Activated CD4-positive, alpha-beta T cell treated with anti-CD3 and anti-CD28 coated beads for 48 hours (primary cell): ENCODE data around the gene TTYH2.
A peak's percentile ranks its signal among the peaks of the same experiment; 100 is the strongest.
"Not testable (repeated sequence)": the region's sequence is repeated elsewhere in the genome, so short reads cannot be mapped to it uniquely, and the experiment has no call there.

Experiments used
- DNase-seq: peaks from one replicate; pipeline ENCODE4 v3.0.0-alpha.2; 2020

Gene TTYH2

DNA sequence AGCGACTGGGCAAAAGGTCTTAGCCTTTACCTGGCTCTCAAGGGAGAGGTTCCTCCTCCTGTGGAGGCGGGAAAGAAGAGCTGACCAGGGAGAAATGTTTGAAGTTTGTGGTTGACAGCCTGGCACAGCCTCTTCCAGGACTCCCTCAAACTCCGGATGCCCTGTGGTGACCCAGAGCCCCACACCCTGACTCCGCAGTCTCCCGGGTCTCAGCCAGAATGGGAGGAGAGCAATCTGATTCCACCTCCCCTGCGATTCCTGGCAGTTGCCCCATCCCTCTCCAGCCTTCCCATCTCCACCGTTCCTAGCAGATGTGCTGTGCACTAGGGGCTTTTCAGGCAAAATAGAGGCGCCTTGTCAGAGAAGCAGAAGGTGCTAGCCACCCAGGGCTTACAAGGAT lies 55.2 kb downstream of the TTYH2 start:
- no peak for DNase-seq

DNA sequence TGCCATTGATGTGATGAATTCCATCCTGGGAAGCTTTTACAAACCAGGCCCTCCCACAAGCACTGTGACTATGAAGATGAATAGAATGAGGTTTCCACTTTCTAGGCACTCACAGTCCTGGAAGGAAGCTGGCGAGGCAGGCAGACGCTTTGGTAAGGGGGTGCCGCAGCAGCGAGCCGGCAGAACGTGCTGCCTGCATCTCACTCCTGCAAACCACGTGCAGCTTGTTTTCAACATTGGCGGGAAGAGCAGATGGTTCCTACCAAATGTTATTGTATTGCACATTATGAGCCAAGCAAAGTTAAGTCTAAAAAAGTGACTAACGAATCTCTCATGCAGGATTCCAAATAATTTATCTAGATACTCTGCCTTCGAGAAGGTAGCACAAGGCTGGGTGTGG lies 57.0 kb downstream of the TTYH2 start:
- no peak for DNase-seq

DNA sequence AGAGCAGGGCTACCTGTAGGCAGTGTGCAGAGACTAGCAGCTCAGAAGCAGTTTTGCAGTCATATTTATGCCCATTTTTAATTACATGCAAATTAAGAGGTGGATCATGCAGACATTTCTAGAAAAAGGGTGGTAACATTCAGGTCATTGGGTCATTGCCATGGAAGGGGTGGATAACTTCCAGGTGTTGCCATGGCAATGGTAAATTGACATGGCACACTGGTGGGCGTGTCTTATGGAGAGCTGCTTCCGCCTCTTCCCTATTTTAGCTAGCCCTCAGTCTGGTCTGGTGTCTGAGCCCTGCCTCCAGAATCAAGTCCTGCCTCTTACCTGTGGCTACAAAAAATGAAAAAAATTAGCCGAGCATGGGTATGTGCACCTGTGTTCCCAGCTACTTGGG lies 57.9 kb downstream of the TTYH2 start:
- no peak for DNase-seq

DNA sequence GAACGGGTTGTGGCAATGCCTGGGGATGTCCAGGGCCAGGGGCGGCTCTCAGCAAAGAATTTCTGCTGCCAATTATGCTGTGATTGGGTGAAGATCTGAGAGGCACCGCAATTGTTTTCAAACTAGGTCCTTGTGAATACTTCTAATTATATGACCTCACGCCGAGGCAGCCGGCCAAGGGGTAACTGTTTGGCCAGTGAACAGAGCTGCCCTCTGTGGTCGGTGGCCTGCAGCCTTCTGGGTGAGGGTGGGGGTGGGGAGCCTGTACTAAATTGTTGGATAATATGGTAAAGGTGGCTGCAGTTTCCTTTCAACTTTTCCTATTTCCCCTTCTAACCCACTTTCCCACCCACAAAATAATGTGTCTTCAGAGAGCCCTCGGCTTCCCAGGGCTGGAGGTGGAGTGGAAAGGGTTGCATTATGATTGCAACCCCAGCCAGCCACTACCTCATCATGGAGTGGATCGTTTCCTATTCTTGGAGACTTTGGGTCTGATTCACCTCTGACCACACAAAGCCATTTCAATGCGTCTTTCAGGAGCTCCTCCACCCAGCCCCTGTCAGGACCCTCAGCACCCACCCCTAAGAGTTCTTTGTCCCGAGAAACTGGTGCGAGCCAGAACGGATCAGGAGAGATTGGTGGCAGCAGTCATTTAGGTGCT lies 58.7 kb downstream of the TTYH2 start:
- no peak for DNase-seq

DNA sequence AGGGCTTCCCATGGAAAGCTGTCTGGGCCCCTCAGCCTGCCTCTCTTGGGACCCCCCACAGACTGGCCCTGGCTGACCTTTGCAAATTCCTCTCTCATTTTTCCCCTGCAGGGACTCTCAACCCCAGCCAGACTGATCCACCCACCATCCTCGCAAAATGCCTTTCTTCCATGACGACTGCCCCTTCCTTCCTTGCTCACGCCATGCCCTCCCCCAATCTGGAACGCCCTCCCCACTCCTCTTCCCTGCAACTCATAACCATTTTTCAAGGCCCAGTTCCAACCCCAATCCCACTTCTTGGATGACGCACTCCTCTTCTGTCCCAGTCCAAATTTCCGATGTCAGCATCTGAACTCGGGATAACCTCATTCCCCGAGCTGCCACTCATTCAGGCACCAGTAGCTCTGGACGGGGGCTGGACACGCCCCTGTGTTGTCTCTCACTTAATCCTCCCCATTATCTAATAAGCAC lies 59.4 kb downstream of the TTYH2 start:
- no peak for DNase-seq

DNA sequence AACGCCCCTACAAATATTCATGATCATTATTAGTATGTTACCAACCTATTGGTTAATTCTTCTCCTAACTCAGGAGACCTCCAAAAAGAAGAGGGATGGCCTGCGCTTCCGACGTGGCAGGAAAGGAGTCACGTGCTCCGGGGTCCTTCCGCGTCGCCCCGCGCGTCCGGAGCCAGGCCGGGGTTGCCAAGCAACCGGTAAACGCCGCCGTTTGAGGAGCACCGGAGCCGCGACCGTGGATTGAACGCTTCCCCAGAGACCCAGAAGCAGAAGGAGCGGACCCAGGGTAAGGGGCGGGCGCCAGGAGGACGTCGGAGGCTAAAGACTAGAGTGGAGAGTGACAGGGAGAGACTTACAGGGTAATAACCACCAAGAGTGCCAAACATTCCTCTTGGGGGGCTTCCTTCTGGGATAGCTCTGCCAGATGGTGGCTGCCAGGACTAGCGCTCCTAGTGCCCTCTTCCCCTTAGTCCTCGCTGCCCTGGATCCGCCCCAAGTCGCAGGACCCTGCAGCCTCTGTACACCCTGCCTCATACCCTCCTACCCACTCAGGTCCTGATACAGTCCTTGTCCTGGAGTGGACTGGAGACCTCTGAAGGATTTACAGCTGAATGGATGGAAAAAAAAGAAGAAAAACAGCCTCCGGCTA lies 60.8 kb downstream of the TTYH2 start, which contains the start of gene DNAI2:
TSS of gene DNAI2 (plus strand) at position 175 of the 649 bp plus-strand sequence. CDS start 7,584 bp downstream, outside the sequence.
- DNase-seq, result no peak

DNA sequence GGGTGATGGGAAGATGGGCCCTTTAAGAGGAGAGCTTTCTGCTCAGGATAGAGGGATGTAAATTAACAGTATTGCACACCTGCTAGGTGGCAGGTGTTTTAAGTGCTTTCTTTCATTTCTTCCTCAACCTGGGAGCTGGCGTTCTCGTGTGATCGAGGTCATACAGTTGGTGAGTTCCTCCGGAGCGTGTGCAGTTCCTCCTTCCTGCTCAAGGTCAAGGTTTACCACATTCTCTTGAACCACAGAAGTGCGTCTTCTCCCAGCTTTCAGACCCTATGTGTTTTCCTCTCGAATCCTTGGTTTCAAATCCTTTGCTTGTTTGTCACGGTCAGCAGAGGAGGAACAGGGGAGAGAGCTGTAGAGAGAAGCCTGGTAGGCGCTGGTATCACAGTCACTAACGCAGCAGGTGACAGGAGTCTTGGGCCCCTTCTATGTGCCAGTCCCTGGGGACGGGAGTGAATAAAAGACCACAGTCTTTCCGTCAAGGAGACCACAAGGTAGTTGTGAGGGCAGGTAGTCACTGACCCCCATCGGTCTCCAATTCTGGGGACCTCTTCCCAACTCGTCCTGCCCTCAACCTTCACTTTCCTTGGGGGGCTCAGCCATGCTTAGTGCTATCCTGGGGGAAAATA lies 61.5 kb downstream of the TTYH2 start:
- DNase-seq, result no peak

DNA sequence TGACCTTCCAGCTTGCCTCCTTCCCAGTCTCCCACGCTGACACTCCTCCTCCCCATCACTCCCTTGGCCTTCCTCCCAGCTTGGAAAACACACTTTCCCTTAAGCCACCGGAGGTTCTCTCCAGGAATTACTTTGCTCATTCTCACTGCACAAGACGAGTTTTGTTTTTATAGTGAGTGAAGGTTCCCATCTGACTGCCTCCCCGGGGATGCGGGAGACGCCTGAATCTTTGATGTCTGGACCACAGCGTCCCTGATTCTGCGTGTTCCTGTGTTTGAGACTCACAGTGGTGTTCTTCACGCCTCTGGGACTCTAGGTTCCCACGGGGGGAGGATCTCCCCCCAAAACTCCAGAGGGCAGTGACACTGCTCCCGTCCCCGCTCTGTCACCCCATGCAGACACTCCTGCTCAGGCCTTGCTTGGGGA lies 62.7 kb downstream of the TTYH2 start:
- no peak for DNase-seq

DNA sequence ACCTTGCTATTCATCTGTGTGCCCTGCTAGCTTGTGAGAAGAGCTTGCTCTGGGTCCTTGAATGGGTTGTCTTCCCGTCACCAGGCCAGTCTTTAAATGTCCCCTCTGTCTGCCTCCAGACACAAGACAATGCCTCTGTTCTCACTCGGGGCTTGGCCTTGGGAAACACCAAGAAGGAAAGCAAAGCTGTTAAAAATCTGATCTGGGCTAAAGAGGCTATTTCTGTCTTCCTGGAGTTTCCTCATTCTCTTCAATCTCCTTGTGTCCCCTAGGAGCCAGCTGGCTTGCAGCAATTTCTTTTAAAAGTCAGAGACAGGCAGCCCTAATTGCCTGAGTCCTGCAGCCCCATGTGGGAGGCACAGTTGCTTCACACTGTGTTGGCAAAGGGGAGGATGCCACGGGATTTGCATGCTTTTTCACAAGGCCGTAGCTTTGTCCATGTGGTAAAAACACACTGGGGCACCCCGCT lies 63.2 kb downstream of the TTYH2 start:
- no peak for DNase-seq

DNA sequence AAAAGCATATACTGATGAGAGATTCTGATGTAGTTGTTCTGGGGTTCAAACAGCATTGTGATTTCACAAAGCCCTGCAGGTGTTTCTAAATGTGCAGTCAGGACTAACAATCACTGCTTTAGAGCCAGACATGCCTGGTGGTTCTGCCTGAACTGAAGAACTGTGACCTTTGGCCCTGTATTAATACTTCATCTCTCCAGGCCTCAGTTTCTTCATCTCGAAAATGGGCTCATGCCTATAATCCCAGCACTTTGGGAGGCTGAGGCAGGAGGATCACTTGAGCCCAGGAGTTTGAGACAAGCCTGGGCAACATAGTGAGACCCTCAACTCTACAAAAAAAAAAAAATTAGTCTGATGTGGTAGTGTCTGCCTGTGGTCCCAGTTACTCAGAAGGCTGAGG lies 64.6 kb downstream of the TTYH2 start:
- no peak for DNase-seq

DNA sequence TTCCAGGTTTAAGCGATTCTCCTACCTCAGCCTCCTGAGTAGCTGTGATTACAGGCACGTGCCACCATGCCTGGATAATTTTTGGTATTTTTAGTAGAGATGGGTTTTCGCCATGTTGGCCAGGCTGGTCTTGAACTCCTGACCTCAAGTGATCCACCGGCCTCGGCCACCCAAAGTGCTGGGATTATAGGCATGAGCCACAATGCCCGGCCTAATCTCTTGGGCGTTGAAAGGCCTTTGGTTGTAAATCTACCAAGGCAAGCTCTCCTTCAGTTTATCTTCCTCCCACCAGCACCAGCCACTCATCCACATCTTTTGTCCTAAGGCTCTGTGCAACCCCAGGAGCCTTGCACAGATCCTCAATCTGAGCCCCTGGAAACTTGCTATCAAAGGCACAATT lies 66.2 kb downstream of the TTYH2 start:
- DNase-seq, result not testable (repeated sequence)

DNA sequence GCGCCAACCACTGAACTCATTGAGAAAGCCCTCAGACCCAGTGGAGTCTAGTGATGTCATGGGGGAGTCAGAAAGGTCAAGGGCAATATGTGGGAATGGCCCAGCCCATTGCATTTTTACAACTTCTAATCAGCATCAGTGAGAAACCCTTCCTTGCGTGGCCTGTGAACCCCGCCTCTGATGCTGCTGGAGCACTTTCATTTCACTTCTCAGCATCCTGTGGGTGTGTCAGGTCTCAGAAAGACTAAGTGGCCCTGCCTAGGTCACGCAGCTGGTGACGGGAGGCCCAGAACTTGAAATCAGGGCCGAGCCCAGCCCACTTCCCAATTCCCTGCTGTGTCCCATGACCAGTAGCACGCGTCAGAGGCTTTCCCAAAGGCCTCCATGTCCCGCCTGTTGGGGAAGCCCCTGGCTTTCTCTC lies 66.7 kb downstream of the TTYH2 start:
- peak; percentile 70 for DNase-seq

DNA sequence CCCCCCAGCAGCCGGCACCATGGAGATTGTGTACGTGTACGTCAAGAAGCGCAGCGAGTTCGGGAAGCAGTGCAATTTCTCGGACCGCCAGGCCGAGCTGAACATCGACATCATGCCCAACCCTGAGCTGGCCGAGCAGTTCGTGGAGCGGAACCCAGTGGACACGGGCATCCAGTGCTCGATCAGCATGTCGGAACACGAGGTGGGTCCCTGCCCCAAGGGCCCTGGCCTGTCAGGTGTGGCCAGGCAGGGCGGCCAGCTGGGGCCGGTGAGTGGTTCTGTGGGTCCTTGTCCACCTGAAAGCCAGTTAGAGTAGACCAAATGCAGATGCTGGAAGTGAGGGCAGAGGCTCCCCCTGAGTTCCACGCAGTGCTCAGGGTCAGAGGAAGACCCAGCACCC lies 68.4 kb downstream of the TTYH2 start:
- no peak for DNase-seq

DNA sequence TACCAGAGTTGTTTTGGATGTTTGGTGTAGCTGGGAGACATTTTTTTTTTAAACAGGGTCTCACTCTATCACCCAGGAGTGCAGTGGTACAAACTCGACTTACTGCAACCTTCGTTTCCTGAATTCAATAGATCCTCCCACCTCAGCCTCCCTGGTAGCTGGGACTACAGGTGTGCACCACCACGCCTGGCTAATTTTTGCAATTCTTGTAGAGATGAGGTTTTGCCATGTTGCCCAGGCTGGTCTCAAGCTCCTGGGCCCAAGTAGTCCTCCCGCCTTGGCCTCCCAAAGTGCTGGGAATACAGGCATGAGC lies 68.9 kb downstream of the TTYH2 start:
- not testable (repeated sequence) for DNase-seq

DNA sequence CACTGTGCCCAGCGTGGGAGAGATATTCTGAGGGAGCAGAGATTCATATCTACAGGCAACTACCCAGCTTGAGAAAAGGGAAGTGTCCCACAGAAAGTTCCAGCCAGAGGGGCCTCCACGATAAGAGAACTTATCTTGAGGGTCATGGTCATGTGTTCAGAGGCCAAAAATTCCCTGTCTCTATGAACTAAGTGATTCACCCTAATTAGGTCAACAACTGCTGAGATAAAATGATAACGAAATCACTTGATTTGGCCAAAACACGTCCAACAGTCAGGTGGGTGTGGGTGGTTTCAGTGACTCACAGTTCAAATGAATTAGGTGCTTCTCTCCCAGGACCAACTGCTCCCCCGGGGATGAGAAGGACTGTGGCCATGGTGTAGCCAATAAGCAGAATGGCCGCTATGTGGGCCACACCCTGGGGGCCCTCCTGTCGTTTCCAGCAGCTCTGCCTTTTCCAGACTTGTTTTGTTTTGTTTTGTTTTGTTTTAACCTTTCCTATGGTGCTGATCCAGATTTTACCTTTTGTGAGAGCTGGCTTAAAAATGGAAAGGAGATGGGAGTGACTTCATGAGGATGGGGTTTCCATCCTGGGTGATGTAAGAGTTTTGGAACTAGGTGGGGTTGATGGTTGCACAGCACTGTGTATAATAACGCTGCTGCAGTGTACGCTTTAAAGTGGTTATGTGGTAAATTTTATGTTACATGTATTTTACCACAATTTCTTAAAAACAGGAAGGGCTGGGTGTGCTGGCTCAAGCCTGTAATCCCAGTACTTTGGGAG lies 69.4 kb downstream of the TTYH2 start:
- DNase-seq, result peak; percentile 78

DNA sequence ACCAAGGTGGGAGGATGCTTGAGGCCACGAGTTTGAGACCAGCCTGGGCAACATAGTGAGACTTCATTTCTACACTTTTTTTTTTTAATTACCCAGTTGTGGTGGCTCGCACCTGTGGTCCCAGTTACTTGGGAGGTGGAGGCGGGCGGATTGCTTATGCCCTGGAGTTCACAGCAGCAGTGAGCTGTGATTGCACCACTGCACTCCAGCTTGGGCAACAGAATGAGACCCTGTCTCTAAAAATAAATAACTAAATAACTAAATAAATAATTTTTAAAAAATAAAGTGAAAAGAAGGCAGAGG lies 70.0 kb downstream of the TTYH2 start:
- DNase-seq, result no peak

DNA sequence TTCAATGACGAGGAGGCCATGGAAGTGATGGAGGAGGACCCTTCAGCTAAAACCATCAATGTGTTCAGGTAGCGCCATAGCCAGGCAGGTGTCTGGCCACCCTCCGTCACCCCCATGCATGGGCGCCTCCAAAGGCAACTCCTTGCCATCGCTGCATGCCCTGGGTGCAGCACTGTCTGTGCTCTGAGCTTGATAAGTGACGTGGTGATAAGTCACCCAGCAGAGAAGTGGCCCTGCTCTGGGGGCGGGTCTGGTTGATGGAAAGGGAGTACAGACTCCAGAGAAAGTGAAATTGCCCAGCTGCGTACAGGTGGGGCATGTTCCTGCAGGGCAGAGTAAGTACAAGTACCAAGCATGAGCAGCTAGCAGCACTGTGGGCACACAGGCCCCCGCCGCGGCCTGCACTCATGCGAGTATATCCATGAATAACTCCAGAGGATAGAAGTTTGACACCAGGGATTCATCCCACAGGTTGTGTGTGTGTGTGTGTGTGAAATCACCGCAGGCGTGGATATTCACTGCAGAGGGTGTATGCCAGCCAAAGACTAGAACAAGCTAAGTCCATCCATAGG lies 73.7 kb downstream of the TTYH2 start:
- DNase-seq, result no peak

DNA sequence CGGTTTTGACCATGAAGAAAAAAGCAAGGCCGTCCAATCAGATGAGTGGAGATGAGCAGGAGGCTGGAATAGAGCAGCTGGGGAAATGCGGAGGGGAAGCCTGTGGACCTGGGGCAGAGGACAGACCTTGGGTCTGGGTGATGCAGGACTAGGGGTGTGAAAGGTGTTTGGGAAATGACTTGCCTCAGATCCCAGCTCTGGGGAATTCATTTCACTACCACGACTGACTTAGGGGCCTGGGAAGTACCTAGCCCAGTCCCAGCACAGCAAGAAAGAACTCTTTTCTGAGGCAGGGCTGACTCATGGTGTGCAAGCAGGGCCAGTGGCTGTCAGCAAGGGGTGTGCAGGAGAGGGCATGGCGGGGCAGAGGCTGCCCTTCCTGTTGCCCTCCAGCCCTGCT lies 75.4 kb downstream of the TTYH2 start:
- DNase-seq, result peak; percentile 59

DNA sequence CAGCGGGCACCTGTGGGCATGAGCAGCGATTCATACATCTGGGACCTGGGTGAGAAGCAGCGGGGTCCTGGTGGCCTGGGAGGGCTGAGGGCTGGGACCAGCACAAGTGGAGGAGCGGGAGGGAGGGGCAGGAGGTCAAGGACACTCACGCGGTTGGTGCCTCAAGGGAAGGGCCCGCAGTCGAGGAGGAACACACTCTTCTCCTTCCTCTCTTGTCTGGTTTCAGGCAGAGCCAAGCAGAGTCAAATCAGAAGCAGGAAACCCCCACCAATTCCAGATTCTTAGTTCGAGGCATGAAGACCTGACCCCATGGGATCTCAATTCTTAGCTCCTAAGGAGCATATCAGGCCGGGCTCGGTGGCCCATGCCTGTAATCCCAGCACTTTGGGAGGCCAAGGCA lies 76.3 kb downstream of the TTYH2 start:
- DNase-seq, result no peak

DNA sequence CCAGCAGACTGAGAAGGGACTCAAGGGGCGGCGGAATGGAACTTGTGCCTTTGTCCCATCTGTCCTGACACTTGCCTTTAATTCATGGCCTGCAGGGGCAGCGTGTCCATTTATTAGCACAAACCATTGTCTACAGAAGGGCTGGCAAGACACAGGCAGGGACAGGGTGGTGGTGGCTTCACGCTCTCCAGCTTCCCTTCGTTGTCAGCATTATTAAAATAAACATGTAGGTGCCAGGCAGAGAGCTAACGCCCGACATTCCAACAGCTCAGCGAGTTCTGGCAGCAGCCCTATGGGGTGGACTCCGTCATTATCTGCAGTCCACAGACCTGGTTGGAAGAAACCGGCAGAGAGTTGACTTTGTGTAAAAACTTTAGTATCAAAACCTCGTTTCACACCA lies 77.0 kb downstream of the TTYH2 start:
- no peak for DNase-seq

DNA sequence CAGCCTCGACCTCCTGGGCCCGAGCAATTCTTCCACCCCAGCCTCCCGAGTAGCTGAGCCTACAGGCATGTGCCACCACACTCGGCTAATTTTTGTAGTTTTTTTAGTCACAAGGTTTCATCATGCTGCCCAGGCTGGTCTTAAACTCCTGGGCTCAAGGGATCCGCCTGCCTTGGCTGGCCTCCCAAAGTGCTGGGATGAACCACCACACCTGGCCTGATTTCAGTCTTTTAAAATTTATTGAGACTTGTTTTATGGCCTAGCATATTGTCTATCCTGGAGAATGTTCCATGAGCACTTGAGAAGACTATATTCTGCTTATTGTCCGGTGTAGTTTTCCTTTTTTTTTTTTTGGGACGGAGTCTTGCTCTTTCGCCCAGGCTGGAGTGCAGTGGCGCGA lies 79.1 kb downstream of the TTYH2 start:
- DNase-seq, result no peak

DNA sequence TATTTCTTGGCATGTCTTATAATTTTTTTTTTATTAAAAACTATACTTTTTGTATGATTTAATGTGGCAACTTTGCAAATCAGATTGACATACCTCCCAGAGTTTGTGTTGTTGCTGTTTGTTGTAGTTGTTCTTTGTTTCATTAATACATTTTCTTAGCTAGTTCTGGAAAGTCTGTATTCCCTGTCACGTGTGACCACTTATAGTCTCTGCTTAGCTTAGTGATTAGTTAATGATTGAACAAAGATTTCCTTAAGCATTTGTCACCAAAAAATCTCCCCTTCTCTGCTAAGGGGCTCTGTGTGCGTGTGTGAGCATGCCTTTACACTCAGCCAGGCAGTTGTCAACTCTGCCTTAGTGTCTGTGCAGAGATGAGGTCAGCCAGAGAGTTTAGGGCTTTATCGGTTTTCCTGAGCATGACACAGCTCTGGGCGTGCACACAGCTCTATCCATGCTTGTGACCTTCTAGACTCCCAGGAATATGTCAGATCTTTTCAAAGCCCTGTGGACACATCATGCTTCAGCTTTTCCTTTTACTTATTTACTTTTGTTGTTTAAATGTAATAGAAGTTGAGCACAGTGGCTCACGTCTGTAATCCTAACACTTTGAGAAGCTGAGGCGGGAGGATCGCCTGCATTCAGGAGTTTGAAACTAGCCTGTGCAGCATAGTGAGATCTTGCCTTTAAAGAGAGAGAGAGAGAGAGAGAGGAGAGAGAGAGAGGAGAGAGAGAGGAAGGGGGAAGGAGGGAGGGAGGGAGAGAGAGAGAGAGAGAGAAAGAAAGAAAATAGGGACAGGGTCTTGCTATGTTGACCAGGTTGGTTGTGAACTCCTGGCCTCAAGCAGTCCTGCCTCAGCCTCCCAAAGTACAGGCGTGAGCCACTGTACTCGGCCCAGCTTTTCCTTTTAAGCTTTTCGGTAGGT lies 82.5 kb downstream of the TTYH2 start:
- no peak for DNase-seq
